ENCODE measurements around the gene DDOST.
"Not testable (repeated sequence)": the region's sequence is repeated elsewhere in the genome, so short reads cannot be mapped to it uniquely, and the experiment has no call there.

Gene DDOST

DNA sequence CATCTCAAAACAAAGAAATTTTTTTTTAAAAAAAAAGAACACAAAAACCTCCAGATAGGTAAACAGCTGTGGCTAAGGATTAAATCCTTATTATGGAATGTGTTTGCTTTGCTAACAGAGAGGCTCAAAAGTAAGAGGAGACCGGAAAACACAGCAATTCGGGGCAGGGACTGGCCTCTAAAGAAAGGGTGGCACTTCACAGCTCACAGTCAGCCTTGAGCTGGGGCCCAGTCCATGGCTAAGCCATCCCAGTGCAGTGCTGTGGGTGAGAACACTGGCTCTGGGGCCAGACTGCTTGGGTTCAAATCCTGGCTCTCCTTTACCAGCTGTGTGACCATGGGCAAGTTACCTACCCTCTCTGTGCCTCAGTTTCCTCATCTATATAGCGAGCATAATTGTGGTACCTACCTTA is 28.5 kb upstream of the DDOST start:
- DNase-seq = no peak

- DNase-seq = no peak
Observed at GRCh38 chr1:20686883-20687725, 25.9 kb upstream of the DDOST start.

GRCh38 chr1:20685741-20686140 is 24.6 kb upstream of the DDOST start:
- DNase-seq = no peak

GRCh38 chr1:20685099-20685662 is 24.0 kb upstream of the DDOST start:
- no peak for DNase-seq

GRCh38 chr1:20684651-20685050 is 23.5 kb upstream of the DDOST start:
- DNase-seq = no peak

- no peak for DNase-seq
Observed at GRCh38 chr1:20684050-20684620, 23.0 kb upstream of the DDOST start.

- DNase-seq = no peak
Observed at GRCh38 chr1:20683614-20684013, 22.4 kb upstream of the DDOST start.

DNA sequence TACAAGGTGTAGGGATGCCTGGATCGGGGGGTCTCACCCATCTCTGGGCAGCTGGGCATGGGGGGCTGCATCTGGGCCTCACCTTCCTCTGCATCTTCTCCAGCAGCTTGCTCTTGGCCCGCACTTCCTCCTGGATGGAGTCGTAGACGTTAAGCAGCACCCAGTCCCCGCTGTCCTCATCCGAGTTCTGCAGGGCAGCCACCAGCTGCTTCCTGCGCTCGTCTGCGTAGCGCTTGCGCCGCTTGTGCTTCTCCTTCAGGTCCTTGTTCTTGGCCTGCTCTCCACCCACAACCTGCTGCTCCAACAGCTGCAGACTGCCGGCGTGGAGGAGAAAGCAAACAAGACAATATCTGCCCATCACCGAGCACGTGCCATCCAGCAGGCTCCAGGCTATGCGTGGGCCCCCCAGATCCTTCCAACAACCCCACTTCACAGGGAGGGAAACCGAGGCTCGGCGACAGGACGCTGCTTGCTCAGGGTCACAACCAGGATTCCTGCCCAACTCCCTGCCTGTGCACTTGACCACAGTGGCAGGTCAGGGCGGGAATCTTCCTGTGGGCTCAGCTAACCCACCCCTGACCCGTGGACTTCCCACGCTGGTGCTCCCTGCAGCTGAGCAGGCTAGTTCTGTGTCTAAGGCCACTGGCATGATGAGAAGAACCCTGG is 21.5 kb upstream of the DDOST start:
- DNase-seq = no peak

- no peak for DNase-seq
Observed at GRCh38 chr1:20681999-20682398, 20.8 kb upstream of the DDOST start.

- DNase-seq = no peak
Observed at GRCh38 chr1:20680269-20680668, 19.1 kb upstream of the DDOST start.

- DNase-seq = no peak
Observed at GRCh38 chr1:20678599-20678998, 17.4 kb upstream of the DDOST start.

DNA sequence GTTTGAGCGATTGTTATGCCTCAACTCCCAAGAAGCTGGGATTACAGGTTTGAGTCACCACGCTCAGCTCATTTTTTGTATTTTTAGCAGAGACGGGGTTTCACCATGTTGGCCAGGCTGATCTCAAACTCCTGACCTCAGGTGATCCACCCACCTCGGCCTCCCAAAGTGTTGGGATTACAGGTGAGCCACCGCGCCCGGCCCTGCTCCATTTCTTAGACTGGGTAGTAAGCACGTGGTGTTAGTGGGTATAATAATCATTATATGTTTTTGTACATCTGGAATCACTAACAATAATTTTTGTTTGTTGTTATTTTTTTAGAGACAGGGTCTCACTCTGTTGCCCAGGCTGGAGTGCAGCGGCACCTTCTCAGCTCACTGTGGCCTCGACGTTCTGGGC is 12.5 kb upstream of the DDOST start:
- not testable (repeated sequence) for DNase-seq

- DNase-seq = no peak
Observed at GRCh38 chr1:20672265-20672632, 11.1 kb upstream of the DDOST start.

GRCh38 chr1:20670936-20671335 is 9.8 kb upstream of the DDOST start:
- DNase-seq = no peak

- no peak for DNase-seq
Observed at GRCh38 chr1:20668581-20668980, 7.4 kb upstream of the DDOST start.

DNA sequence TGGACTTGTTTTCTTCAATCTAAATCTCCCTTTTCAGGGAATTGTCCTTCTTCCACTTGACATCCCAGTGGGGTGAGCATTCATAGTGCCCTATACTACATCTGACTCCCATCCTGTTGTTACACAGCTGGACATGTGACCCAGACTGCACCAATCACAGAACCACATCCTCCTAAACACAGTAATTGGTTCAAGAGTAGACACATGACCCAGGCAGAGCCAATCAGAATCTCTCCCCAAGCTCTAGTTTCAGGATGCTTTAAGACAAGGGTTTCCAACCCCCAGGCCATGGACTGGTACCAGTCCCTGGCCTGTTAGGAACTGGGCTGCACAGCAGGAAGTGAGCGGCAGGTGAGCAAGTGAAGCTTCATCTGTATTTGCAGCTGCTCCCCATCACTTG is 5.6 kb upstream of the DDOST start:
- DNase-seq = no peak

DNA sequence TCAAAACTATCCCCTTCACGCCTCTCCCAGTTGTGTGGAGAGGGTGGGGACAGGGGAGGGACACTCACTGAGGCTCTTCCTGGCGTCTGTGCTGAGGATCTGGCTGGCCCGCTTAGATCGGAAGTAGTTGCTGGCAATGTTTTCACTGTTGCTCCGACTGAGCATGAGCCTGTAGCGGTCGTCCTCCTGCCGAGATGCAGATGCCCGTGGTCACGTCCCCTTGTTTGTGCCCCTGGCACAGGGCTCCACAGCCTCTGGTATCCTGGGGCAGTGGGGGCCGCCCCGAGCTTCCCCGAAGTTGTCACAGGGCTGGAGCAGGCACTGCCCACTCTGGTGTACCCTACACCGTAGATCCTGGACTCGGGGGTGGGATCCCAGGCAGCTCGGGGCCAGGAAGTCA is 5.0 kb upstream of the DDOST start:
- DNase-seq = no peak

- no peak for DNase-seq
Observed at GRCh38 chr1:20665726-20666125, 4.6 kb upstream of the DDOST start.

GRCh38 chr1:20663969-20664715 is 3.0 kb upstream of the DDOST start:
- DNase-seq = no peak

DNA sequence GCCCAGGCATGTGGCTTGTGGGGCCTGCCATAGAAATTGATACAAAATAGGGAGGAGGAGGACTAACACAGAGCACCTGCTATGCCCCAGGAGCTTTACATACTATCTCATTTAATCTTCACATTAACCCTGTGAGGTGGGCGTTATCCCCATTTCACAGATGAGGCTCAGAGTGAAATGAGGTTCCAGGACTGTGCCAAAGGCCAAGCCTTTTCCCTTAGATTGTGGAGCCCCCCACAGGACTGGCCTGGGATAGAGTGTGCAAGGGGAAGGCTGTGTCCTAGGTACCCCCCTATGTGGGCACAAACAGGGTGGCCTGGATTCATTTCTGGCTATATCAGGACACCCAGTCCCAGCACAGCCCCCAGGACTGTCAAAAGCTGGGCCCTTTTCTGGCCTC is 2.2 kb upstream of the DDOST start:
- no peak for DNase-seq

GRCh38 chr1:20662110-20662475 is 924 bp upstream of the DDOST start:
- DNase-seq = no peak

DNA sequence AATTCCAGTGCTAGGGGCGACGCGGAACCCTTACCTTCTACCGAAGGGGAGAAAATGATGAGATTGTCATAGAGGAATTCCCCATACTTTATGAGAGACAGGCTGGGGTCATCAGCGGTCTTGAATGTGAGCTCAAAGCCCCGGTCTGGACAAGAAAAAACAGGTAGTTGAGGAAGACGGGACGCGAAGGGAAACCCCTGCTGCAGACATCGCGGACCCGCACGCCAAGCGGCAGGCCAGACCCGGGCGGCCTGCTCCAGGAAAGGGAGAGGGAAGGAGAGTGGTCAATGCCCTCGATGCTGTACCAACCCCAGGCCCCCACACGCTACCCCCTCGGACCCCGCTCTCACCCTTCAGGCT is 342 bp downstream of the DDOST start:
- DNase-seq = no peak

GRCh38 chr1:20660363-20660762 is 806 bp downstream of the DDOST start:
- DNase-seq = no peak

Measured in activated CD8-positive, alpha-beta memory T cell treated with anti-CD3 and anti-CD28 coated beads for 24 hours (primary cell).